K562 (cell line): ENCODE data around the gene WDFY2. TPM values are rescaled to one million over a fixed set of nuclear protein-coding genes. Genes with fewer than 3 reads are reported as not detected.

ENCODE experiments used
- ATAC-seq: fragments of 200-7000 bp; cut with Tn5 transposase; 3 replicates; pipeline ENCODE4 v1.9.1; 2020; ENCODE audit warnings: moderate library complexity
- BruUV-seq: library from RNA; stranded (reverse); fragments of 400-500 nt; replicated peaks from 2 replicates; lab custom pipeline; 2021; lab: Mats Ljungman, UMichigan
- CTCF ChIA-PET: fragments of 300-600 bp; formaldehyde crosslinking; extraction: SDS; loops from one replicate; lab custom pipeline; 2021; ENCODE audit warnings: low intra/inter-chr PET ratio; lab: Yijun Ruan, JAX
- POLR2A ChIA-PET: fragments of 300-600, 350-650 bp; sonication (Branson Sonifier 250); formaldehyde crosslinking; extraction: SDS; loops from one replicate; lab custom pipeline; 2021; ENCODE audit warnings: antibody characterized with exemption, inconsistent platforms; lab: Yijun Ruan, JAX
- DNase-seq, 4 experiments: peaks; one replicate each; pipeline versions ENCODE4 v3.0.0 to v3.0.0-alpha.2; 2011 to 2018; ENCODE audit warnings: low spot score in 3 of 4, mixed read lengths in 3 of 4; ENCODE audit errors: extremely low read depth in 1 of 4
- FAIRE-seq: peaks from 2 replicates; lab custom pipeline; 2011; peaks lifted over from hg19 to GRCh38; lab: Jason Lieb, UNC
- H2AFZ ChIP-seq: 2 replicates; pipeline ENCODE4 v1.6.0; 2011; ENCODE audit warnings: low read depth, low read length, control low read depth, inconsistent platforms
- H3K27ac ChIP-seq: fragments of 200-600 bp; 3 replicates; pipeline ENCODE4 v1.8.0; 2011; ENCODE audit warnings: low read depth, mild to moderate bottlenecking, control low read depth, inconsistent platforms, low read length, moderate library complexity, mixed read lengths; ENCODE audit errors: extremely low read depth
- H3K27me3 ChIP-seq, 2 experiments: fragments of 300-600 bp in 1 of 2; 2 replicates in 1 of 2; 3 replicates in 1 of 2; pipeline versions ENCODE4 v1.6.0 to v1.8.0; 2011; ENCODE audit warnings: inconsistent platforms in 2 of 2, low read length in 2 of 2, mild to moderate bottlenecking in 1 of 2, mixed read lengths in 1 of 2, moderate library complexity in 1 of 2; ENCODE audit not compliant: control insufficient read depth in 2 of 2, insufficient read depth in 2 of 2
- H3K36me3 ChIP-seq: fragments of 300-600 bp; 3 replicates; pipeline ENCODE4 v1.8.0; 2011; ENCODE audit warnings: mild to moderate bottlenecking, low read length, inconsistent platforms; ENCODE audit not compliant: control insufficient read depth, insufficient read depth
- H3K4me1 ChIP-seq, 2 experiments: fragments of 200-600 bp in 1 of 2; replicated peaks in 1 of 2; 2 replicates in 1 of 2; 3 replicates in 1 of 2; pipeline versions ENCODE4 v1.5.1 to v1.8.0; 2011; ENCODE audit warnings: inconsistent platforms in 2 of 2, low read length in 2 of 2, mild to moderate bottlenecking in 1 of 2, mixed read lengths in 1 of 2, moderate library complexity in 1 of 2; ENCODE audit not compliant: control insufficient read depth in 2 of 2, insufficient read depth in 2 of 2
- H3K4me2 ChIP-seq: 2 replicates; pipeline ENCODE4 v1.6.1; 2011; ENCODE audit warnings: low read length, control low read depth, inconsistent platforms, mixed read lengths; ENCODE audit not compliant: insufficient read depth
- H3K4me3 ChIP-seq: fragments of 200-600 bp; sonication (generic), shearing (Covaris generic); 2 replicates; pipeline ENCODE4 v1.5.1; 2016; ENCODE audit warnings: control low read depth, inconsistent platforms
- H3K79me2 ChIP-seq: fragments of 200-600 bp; 3 replicates; pipeline ENCODE4 v1.8.0; 2011; ENCODE audit warnings: low read length, inconsistent platforms; ENCODE audit not compliant: control insufficient read depth, insufficient read depth
- H3K9ac ChIP-seq, 2 experiments: 2 replicates each; pipeline versions ENCODE4 v1.6.0 to v1.6.1; 2011; ENCODE audit warnings: low read depth in 2 of 2, low read length in 2 of 2, control low read depth in 1 of 2, inconsistent platforms in 1 of 2, mild to moderate bottlenecking in 1 of 2, mixed read lengths in 1 of 2; ENCODE audit not compliant: insufficient read depth in 1 of 2
- H3K9me1 ChIP-seq: one replicate; pipeline ENCODE4 v1.6.0; 2011; ENCODE audit warnings: inconsistent platforms, mild to moderate bottlenecking, low read length, moderate library complexity; ENCODE audit not compliant: control insufficient read depth, insufficient read depth
- H3K9me3 ChIP-seq: replicated peaks from 2 replicates; pipeline ENCODE4 v1.5.1; 2011; ENCODE audit warnings: low read depth, low read length, inconsistent platforms; ENCODE audit not compliant: control insufficient read depth, insufficient read depth
- H4K20me1 ChIP-seq: replicated peaks from 2 replicates; pipeline ENCODE4 v1.6.1; 2011; ENCODE audit warnings: low read length, inconsistent platforms, mixed read lengths; ENCODE audit not compliant: control insufficient read depth, insufficient read depth
- E2F3 ChIP-seq: fragments of 250-450 bp; sonication (Bioruptor Pico); IDR thresholded peaks from 2 replicates; pipeline ENCODE4 v1.4.0; 2020; ENCODE audit warnings: mild to moderate bottlenecking
- LARP7 ChIP-seq: fragments of 450-650 bp; IDR thresholded peaks from 2 replicates; pipeline ENCODE4 v1.6.1; 2016
- POLR3A ChIP-seq: IDR thresholded peaks from 2 replicates; pipeline ENCODE4 v1.6.1; 2011; ENCODE audit warnings: borderline replicate concordance, mild to moderate bottlenecking, moderate library complexity; ENCODE audit not compliant: insufficient read length, insufficient read depth; ENCODE audit errors: extremely low read depth
- ZNF12 ChIP-seq: sonication (generic); formaldehyde crosslinking; IDR thresholded peaks from 2 replicates; pipeline ENCODE4 v1.4.0; 2020; ENCODE audit warnings: mild to moderate bottlenecking, missing genetic modification reagents
- WGBS: fragments of 100-300 bp; shearing (Covaris generic); methylation state at CpG from one replicate; pipeline ENCODE4 v1.1.6; 2016; ENCODE audit warnings: low coverage, mixed read lengths; ENCODE audit not compliant: insufficient coverage; ENCODE audit errors: missing lambda C conversion rate; 5-methylcytosine and 5-hydroxymethylcytosine counted together
- in situ Hi-C: fragments of 300-500 bp; cut with MboI; formaldehyde crosslinking; loops from 4 replicates; pipeline ENCODE4 v1.15.0; 2018; ENCODE audit warnings: inconsistent platforms, mixed read lengths
- intact Hi-C: fragments of 100-400 bp; cut with micrococcal nuclease; formaldehyde crosslinking; loops from 2 replicates; pipeline ENCODE4 v1.14.2; 2022
- polyA plus RNA-seq, 8 experiments: library from polyadenylated mRNA; depleted of rRNA in 4 of 8; stranded (reverse) in 5 of 8; unstranded in 3 of 8; fragments of >200 nt; fragmentation: Nextera tagmentation in 2 of 8; fragmentation: Illumina TruSeq in 1 of 8; extraction: Ambion mirVana in 2 of 8; extraction: Trizol in 1 of 8; gene quantifications; 2 replicates each; pipeline versions ENCODE4 v1.2.1 to v1.2.3, GENCODE V29; 2011 to 2014; ENCODE audit warnings: inconsistent platforms in 1 of 8, missing spikeins in 1 of 8
- total RNA-seq, 7 experiments: library from RNA; depleted of rRNA in 6 of 7; stranded (reverse); fragments of >200 nt in 6 of 7; fragmentation: Illumina TruSeq in 2 of 7; extraction: Trizol in 2 of 7; gene quantifications; 2 replicates each; pipeline versions ENCODE4 v1.2.1 to v1.2.3, GENCODE V29; 2011 to 2021; ENCODE audit warnings: low replicate concordance in 1 of 7
- TF ChIP-seq, protein P1 (sequence below), 2 experiments: fragments of 450-650 bp in 1 of 2; IDR thresholded peaks; 2 replicates each; pipeline ENCODE4 v1.6.1; 2011 to 2017; ENCODE audit warnings: low read depth in 2 of 2, antibody characterized with exemption in 1 of 2, borderline replicate concordance in 1 of 2, low read length in 1 of 2, mild to moderate bottlenecking in 1 of 2, mixed read lengths in 1 of 2; ENCODE audit not compliant: control insufficient read depth in 1 of 2
- TF ChIP-seq, protein P2 (sequence below), 3 experiments: fragments of 200-800 bp in 1 of 3; fragments of 250-450 bp in 1 of 3; fragments of 450-650 bp in 1 of 3; sonication (Bioruptor Pico) in 1 of 3; sonication (Bioruptor generic) in 1 of 3; formaldehyde crosslinking in 1 of 3; IDR thresholded peaks; 2 replicates each; pipeline versions ENCODE4 v1.6.1 to v1.8.0; 2016 to 2022; ENCODE audit warnings: mild to moderate bottlenecking in 2 of 3, missing genetic modification characterization in 2 of 3, missing compliant biosample characterization in 1 of 3, moderate library complexity in 1 of 3

WDFY2 gene
- total and polyA plus RNA-seq, 9 of the 15 experiments (the other 6 are each of a cell fraction or from before 2014, with no cell fraction given), result 0.66 to 6.4 (median 4.4) TPM

DNA sequence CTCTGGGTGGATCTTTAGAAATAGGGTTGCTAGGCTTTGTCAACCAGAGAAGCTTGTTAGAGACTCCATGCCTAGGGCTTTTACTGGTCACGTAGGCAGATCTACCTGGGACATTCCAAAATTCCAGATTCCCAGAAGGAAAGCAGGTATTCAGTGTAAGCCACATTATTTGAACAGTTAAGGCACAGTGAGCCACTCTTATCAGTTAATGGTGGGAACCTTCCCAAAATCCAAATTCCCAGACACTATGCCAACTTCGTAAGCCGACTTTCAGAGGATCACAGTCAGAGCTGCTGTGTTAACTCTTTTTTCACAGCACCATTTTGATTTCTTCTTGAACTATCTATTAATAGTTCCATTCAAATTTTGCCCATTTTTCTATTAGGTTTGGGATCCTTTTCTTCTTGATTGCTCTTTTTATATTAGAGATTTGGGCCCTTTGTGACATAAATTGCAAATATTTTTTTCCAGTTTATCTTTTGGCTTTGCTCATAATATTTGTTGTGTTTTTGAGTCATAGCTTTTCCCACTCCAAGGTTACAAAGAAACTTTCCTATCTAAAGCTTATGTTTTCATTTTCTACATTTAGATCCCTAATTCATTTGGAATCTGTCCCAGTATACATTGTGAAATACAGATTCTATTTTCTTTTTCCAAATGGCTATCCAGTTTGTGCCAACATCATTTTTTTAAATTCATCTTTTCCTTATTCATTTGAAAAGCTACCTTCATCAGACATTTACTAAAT lies 142.4 kb downstream of the WDFY2 start (continued):
- TF ChIP-seq, protein P1, sequence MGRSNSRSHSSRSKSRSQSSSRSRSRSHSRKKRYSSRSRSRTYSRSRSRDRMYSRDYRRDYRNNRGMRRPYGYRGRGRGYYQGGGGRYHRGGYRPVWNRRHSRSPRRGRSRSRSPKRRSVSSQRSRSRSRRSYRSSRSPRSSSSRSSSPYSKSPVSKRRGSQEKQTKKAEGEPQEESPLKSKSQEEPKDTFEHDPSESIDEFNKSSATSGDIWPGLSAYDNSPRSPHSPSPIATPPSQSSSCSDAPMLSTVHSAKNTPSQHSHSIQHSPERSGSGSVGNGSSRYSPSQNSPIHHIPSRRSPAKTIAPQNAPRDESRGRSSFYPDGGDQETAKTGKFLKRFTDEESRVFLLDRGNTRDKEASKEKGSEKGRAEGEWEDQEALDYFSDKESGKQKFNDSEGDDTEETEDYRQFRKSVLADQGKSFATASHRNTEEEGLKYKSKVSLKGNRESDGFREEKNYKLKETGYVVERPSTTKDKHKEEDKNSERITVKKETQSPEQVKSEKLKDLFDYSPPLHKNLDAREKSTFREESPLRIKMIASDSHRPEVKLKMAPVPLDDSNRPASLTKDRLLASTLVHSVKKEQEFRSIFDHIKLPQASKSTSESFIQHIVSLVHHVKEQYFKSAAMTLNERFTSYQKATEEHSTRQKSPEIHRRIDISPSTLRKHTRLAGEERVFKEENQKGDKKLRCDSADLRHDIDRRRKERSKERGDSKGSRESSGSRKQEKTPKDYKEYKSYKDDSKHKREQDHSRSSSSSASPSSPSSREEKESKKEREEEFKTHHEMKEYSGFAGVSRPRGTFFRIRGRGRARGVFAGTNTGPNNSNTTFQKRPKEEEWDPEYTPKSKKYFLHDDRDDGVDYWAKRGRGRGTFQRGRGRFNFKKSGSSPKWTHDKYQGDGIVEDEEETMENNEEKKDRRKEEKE (IDR thresholded peaks at IDR 0.05; ENCODE audit: borderline replicate concordance in 1 of 2, control insufficient read depth in 1 of 2, low read depth in 2 of 2, low read length in 1 of 2), result no peak
- TF ChIP-seq E2F3 (CRISPR knock-in tag), result no peak
- TF ChIP-seq LARP7, result no peak
- no peak for TF ChIP-seq POLR3A
- TF ChIP-seq ZNF12, result no peak

DNA sequence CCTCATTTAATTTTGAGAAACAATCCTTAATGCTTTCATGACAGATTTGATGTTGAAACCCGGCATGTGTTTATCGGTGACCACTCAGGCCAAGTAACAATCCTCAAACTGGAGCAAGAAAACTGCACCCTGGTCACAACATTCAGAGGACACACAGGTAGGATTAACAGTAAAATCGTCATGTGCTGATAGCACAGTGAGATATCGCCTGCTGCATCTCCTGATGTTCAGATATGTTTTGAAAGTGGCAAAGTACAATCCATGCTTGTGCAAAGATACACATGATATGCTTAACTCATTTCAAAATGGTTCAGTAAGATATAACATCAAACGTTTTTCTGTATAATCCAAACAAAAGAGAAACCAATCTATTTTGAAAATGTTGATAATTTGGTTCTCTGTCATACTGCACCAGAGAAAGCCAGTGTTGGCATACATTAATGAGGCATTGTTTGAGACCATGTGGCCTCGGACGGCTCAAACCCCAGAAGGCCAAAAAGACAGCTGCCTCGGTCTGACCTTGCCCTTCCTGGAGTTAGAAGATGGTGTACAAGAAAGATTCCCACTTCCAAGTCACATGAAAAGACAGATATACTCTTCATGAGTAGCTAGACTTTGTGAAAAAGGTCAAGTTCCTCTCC lies 143.5 kb downstream of the WDFY2 start:
- in situ Hi-C loops (no loop called here), intact Hi-C loops (no loop called here)
- Histone ChIP-seq H2AFZ (no peak overlapping the region), H3K27me3 (no peaks in the 10 kb centered on the region), H3K79me2 (no peaks in the 10 kb centered on the region), H3K4me1 (no peaks in the 10 kb centered on the region), H3K9ac (no peak overlapping the region), H3K4me3 (no peak overlapping the region), H3K27ac (no peak overlapping the region), H4K20me1 (no peaks in the 10 kb centered on the region), H3K9me1 (no peaks in the 10 kb centered on the region), H3K36me3 (peaks cover 5% of the 10 kb centered on the region; the same call in 1 of the 3 replicates), H3K9me3 (no peaks in the 10 kb centered on the region), H3K4me2 (no peak overlapping the region)
- DNase-seq (no peak), ATAC-seq (no peak), FAIRE-seq (no peak)
- ChIA-PET POLR2A (no interaction called here), CTCF (no interaction called here)
- no TSS peak for BruUV-seq
- 64% methylated on average over 8 of the region's 8 CpGs for WGBS
- TF ChIP-seq, protein P2, sequence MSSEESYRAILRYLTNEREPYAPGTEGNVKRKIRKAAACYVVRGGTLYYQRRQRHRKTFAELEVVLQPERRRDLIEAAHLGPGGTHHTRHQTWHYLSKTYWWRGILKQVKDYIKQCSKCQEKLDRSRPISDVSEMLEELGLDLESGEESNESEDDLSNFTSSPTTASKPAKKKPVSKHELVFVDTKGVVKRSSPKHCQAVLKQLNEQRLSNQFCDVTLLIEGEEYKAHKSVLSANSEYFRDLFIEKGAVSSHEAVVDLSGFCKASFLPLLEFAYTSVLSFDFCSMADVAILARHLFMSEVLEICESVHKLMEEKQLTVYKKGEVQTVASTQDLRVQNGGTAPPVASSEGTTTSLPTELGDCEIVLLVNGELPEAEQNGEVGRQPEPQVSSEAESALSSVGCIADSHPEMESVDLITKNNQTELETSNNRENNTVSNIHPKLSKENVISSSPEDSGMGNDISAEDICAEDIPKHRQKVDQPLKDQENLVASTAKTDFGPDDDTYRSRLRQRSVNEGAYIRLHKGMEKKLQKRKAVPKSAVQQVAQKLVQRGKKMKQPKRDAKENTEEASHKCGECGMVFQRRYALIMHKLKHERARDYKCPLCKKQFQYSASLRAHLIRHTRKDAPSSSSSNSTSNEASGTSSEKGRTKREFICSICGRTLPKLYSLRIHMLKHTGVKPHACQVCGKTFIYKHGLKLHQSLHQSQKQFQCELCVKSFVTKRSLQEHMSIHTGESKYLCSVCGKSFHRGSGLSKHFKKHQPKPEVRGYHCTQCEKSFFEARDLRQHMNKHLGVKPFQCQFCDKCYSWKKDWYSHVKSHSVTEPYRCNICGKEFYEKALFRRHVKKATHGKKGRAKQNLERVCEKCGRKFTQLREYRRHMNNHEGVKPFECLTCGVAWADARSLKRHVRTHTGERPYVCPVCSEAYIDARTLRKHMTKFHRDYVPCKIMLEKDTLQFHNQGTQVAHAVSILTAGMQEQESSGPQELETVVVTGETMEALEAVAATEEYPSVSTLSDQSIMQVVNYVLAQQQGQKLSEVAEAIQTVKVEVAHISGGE (CRISPR knock-in tag; IDR thresholded peaks at IDR 0.05), result no peak
- TF ChIP-seq, all 486 proteins: peak for 0
